ENCODE measurements around the gene KIF5B. TPM values are rescaled to one million over a fixed set of nuclear protein-coding genes. Genes with fewer than 3 reads are reported as not detected.
A peak's percentile ranks its signal among the peaks of the same experiment; 100 is the strongest.
"Not testable (repeated sequence)": the region's sequence is repeated elsewhere in the genome, so short reads cannot be mapped to it uniquely, and the experiment has no call there.

Gene KIF5B
- polyA plus RNA-seq, 1 experiment = 28.8 TPM

DNA sequence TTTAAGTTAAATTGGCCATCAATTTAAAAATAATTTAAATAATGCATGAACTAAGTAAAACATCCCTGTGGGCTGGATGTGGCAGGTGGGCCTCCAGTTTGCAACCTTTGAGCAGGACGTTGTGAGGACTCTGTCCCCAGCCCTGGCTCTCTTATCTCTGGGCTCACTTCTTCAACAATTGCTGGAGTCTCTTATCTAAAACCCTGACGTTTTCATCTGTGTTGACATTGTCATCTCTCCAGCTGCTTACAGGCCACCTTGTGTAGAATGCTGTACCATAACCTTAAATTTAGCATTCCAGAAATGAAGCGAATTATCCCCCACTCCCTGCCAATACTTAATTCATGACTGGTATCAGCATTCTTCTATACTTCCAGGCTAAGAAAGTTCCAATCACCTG lies 3.2 kb upstream of the KIF5B start:
- TF ChIP-seq, protein P1, sequence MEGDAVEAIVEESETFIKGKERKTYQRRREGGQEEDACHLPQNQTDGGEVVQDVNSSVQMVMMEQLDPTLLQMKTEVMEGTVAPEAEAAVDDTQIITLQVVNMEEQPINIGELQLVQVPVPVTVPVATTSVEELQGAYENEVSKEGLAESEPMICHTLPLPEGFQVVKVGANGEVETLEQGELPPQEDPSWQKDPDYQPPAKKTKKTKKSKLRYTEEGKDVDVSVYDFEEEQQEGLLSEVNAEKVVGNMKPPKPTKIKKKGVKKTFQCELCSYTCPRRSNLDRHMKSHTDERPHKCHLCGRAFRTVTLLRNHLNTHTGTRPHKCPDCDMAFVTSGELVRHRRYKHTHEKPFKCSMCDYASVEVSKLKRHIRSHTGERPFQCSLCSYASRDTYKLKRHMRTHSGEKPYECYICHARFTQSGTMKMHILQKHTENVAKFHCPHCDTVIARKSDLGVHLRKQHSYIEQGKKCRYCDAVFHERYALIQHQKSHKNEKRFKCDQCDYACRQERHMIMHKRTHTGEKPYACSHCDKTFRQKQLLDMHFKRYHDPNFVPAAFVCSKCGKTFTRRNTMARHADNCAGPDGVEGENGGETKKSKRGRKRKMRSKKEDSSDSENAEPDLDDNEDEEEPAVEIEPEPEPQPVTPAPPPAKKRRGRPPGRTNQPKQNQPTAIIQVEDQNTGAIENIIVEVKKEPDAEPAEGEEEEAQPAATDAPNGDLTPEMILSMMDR (IDR thresholded peaks at IDR 0.05; ENCODE audit: insufficient read depth, low read depth, low read length) = no peak
- Histone ChIP-seq H3K36me3 (ENCODE audit: control insufficient read depth, insufficient read depth, low read length) (no peaks in the 10 kb centered on the region), H3K4me3 (ENCODE audit: low read depth, low read length) (no peak overlapping the region), H3K27me3 (ENCODE audit: control insufficient read depth, insufficient read depth, low read length) (no peaks in the 10 kb centered on the region)
- no peak for DNase-seq (ENCODE audit: low read depth)
- ChIA-PET CTCF (no interaction called here), POLR2A (no interaction called here)

DNA sequence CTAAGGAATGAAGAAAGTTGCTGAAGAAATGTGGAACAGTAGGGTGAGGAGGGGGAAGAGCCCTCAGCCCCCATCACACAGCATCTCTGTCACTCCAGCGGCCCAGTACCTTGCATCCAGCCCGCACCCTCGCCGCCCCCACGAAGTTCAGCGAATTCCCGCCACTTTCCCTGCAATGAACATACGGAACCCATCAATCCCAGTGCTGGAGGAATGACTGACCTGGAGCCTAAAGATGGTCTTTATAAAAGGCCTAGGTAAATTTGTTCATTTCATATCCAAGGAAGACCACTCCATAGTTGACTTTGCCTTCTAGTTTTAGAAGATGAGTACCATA lies 779 bp upstream of the KIF5B start:
- no peaks in the 10 kb centered on the region for H3K27me3 ChIP-seq (ENCODE audit: control insufficient read depth, insufficient read depth, low read length)
- DNase-seq (ENCODE audit: low read depth) = no peak
- peak overlapping the region; percentile 78 for H3K4me3 ChIP-seq (ENCODE audit: low read depth, low read length)
- H3K36me3 ChIP-seq (ENCODE audit: control insufficient read depth, insufficient read depth, low read length) = no peaks in the 10 kb centered on the region
- TF ChIP-seq, protein P1 (IDR thresholded peaks at IDR 0.05; ENCODE audit: insufficient read depth, low read depth, low read length) = no peak
- CTCF ChIA-PET = no interaction called here
- POLR2A ChIA-PET = no interaction called here

DNA sequence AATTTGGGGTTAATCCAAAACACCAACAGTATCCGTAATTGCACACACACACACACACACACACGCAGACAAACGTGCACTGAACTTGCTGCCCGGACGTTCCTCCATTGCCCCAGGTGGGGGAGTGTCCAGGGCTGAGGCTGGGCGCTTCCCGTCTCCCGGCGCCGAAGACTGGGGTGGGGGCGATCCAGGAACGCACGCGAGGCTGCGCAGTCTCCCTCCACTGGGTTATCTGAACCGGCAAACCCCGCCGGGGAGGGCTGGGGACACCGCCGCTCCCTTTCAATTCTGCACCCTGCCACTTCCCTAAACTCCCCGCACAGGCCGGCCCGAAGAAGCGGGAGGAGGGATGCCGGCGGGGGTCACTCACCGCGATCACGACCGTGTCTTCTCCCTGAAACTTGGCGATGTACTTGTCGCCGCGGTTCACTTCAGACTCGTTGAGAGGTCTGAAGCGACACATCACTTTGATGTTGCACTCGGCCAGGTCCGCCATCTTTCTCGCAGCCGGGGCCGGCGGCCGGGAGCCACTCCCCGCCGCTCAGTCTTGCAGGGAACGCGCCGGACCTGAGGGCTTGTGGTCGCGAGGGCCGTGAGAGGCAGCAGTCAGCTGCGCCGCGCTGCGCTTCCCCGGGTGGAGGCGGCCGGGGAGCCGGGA lies 618 bp downstream of the KIF5B start:
- H3K27me3 ChIP-seq (ENCODE audit: control insufficient read depth, insufficient read depth, low read length) = no peaks in the 10 kb centered on the region
- POLR2A ChIA-PET = interaction anchor here (0.6 to 0.7 kb wide), 3 partner anchors 13 to 734 kb away, joined by 5 read pairs; no protein-coding TSS in a partner anchor
- no peak for DNase-seq (ENCODE audit: low read depth)
- CTCF ChIA-PET = interaction anchor here (1.2 kb wide), 1 partner anchor 201 kb away, joined by 3 read pairs; no protein-coding TSS in a partner anchor
- TF ChIP-seq, protein P1 (IDR thresholded peaks at IDR 0.05; ENCODE audit: insufficient read depth, low read depth, low read length) = peak; percentile 19; the same call in 1 of the 2 replicates
- H3K4me3 ChIP-seq (ENCODE audit: low read depth, low read length) = peak overlapping the region; percentile 78
- no peaks in the 10 kb centered on the region for H3K36me3 ChIP-seq (ENCODE audit: control insufficient read depth, insufficient read depth, low read length)

DNA sequence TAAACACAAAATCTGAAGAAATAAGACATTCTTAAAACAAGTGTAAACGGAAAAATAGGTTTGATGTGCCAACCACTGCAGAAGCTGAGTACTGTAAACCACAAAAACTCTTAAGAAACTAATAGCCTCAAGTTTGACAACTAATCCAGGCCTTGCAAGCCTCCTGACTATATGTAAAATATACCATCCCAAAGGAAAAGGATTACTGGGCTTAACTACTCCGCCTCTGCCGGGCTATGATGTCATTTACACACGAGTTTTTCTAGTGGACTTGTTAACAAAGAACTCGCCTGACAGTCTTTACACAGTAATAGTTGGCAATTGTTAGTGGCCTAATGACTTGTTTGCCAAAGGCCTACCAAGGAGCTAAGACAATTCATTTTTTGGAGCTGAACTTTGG lies 2.1 kb downstream of the KIF5B start:
- Histone ChIP-seq H3K4me3 (ENCODE audit: low read depth, low read length) (peak overlapping the region; percentile 78), H3K36me3 (ENCODE audit: control insufficient read depth, insufficient read depth, low read length) (no peaks in the 10 kb centered on the region), H3K27me3 (ENCODE audit: control insufficient read depth, insufficient read depth, low read length) (no peaks in the 10 kb centered on the region)
- ChIA-PET POLR2A (no interaction called here), CTCF (interaction anchor here (1.5 kb wide), 1 partner anchor 156 kb away, joined by 5 read pairs; no protein-coding TSS in a partner anchor)
- DNase-seq (ENCODE audit: low read depth) = no peak
- TF ChIP-seq, protein P1 (IDR thresholded peaks at IDR 0.05; ENCODE audit: insufficient read depth, low read depth, low read length) = no peak

DNA sequence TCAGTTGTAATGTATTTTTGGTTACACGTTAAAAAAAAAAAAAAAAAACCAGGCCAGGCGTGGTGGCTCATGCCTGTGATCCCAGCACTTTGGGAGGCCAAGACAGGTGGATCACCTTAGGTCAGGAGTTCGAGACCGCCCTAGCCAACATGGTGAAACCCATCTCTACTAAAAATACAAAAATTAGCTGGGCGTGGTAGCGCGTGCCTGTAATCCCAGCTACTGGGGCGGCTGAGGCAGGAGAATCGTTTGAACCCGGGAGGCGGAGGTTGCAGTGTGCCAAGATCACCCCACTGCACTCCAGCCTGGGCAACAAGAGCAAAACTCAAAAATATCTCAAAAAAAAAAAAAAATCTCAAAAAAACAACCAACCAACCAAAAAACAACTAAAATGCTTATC lies 2.8 kb downstream of the KIF5B start:
- H3K4me3 ChIP-seq (ENCODE audit: low read depth, low read length); DNase-seq (ENCODE audit: low read depth); H3K36me3 ChIP-seq (ENCODE audit: control insufficient read depth, insufficient read depth, low read length); POLR2A ChIA-PET; H3K27me3 ChIP-seq (ENCODE audit: control insufficient read depth, insufficient read depth, low read length): not testable (repeated sequence)
- CTCF ChIA-PET = interaction anchor here (1.5 kb wide), 1 partner anchor 157 kb away, joined by 5 read pairs; no protein-coding TSS in a partner anchor

DNA sequence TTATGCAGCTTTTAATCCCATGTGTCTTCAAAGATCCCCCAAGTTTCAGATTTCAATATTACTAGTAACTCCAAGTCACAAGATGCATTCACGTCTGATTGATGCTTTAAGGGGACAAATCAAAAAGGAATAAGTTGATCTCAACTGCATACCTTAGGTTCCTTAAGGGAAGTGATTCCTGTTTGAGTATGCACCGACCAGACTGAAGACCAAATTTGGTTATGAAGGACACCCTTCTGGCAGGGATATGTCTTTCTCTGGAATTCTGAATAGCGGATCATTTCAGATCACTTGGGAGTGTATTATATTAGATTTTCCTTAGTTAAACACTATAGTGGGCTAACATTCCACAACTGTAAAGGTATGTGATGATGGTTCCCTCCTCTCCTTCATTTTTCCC lies 4.3 kb downstream of the KIF5B start:
- CTCF ChIA-PET = no interaction called here
- TF ChIP-seq, protein P1 (IDR thresholded peaks at IDR 0.05; ENCODE audit: insufficient read depth, low read depth, low read length) = no peak
- no peak overlapping the region for H3K4me3 ChIP-seq (ENCODE audit: low read depth, low read length)
- no peak for DNase-seq (ENCODE audit: low read depth)
- H3K27me3 ChIP-seq (ENCODE audit: control insufficient read depth, insufficient read depth, low read length) = no peaks in the 10 kb centered on the region
- H3K36me3 ChIP-seq (ENCODE audit: control insufficient read depth, insufficient read depth, low read length) = no peaks in the 10 kb centered on the region
- POLR2A ChIA-PET = no interaction called here
